MV-4-11 (cell line): ENCODE data around the gene TSPAN31.
A peak's percentile ranks its signal among the peaks of the same experiment; 100 is the strongest.

Experiments
- DNase-seq: peaks from one replicate; lab custom pipeline; 2025; lab: John Stamatoyannopoulos, UW

TSPAN31 gene

DNA sequence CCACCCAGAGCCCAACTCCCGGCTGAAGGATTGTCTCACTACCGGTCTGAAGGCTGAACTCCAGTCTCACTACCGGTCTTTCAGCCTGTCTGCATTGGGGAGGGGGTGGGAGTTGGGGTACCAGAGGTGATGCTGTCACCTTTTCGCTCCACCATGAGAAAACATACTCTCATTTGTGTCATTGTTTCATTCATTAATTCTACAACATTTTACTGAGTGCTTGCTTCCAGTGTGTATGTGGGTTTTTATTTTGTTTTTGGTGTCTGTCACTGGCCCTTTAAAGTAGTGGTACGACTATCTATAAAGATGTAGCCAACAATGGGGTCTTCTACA is 7.8 kb downstream of the TSPAN31 start:
- DNase-seq = no peak

DNA sequence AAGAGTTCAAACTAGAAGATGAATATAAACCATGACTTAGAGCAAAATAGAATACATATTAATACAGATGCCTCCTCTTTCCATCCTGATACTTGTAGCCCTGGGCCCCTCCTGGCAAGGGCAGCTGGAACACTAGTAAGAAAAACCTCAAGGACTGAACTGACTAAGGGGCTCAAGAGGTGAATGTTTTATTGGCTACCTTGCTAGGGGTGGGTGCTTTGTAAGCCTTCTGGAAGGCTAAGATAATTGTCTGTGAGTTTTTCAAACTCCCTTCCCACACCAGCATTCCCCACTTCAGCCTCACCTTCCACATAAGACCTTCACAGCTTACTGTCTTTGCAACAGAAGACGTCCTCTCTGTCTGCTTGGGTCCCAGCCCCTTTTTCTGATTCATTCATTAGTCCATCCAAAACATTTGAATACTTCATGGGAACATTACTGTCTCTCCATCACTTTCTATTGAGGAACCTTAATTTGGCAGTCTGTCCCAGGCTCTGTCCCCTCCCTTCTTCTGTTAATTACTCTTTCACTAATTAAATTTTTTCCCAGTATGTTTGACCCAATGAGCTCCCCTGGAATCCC is 9.0 kb downstream of the TSPAN31 start:
- no peak for DNase-seq

DNA sequence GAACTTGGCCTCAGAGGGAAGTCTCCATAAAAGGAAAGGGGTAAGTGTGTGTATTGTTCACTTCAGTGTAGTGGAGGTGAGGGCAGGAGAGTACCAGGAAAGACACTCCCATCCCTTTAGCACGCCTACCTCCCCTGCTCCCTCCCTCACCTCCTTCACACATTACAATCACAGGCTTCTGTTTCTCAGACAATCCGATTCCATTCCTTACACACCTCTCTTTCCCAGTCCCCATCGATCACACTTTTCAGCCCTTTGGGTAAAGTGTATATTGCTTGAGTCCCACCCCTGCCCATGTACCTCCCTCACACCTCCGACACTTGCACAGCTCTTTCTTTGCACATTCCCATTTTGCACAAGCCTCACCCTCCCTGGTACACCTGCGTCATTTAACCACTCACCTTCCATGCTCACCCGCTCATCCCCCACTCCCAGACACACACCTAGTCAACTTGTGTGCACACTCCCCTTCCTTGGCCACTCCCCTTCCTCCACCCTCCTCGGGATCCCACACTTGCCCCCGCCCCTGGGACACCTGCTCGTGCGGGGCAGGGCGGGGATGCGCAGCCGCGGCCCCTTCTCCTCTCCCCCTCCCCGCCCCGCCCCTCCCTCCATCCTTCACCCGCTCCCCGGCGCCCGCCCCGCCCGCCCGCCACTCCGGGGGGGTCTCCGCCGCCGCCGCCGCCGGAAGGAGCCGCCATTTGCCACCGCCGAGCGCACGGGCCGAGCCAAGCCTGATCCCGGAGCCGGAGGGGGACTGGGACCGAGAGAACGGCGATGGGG is 9.8 kb downstream of the TSPAN31 start, which contains the start of gene MARCHF9:
Gene MARCHF9 (plus strand): TSS at position 693 of the 783 bp plus-strand sequence. CDS start 426 bp downstream, outside the sequence.
- no peak for DNase-seq

GRCh38 chr12:57755194-57755453 is 10.3 kb downstream of the TSPAN31 start:
- no peak for DNase-seq

DNA sequence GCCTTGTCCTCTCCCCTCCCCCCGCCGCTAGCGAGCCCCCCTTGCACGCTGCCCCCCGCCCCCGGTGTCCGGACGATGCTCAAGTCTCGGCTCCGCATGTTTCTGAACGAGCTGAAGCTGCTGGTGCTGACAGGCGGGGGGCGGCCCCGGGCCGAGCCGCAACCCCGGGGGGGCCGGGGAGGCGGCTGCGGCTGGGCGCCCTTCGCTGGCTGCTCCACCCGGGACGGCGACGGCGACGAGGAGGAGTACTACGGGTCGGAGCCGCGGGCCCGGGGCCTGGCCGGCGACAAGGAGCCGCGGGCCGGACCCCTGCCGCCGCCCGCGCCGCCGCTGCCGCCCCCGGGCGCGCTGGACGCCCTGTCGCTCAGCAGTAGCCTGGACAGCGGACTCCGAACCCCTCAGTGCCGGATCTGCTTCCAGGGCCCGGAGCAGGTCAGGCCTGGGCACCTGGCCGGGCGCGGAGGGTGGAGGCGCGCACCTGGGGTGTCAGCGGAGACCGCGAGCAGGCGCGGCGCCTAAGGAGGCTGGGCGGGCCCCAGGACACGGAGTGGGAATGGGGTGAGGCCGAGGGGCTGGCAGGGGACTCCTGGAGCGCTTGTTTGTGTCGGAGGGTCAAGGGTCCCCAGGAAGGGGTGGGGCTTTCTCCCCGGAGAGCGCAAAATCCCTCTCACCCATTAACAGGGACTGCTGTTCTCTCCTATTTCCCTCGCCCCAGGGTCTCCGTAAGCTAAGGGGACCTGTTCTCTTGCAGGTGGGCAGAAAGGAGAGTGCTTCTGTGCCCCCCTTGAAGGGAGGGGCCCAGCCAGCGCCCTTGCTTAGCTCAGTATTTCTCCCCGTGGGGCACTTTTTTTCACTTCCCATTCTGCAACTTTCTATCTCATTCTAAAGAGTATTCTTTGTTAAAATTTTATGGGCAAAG is 10.9 kb downstream of the TSPAN31 start:
- peak; percentile 53 for DNase-seq

- peak; percentile 53 for DNase-seq
These were observed 11.8 kb downstream of the TSPAN31 start for GRCh38 chr12:57756406-57757341.

- no peak for DNase-seq
These were observed 12.9 kb downstream of the TSPAN31 start for GRCh38 chr12:57757771-57758170.

DNA sequence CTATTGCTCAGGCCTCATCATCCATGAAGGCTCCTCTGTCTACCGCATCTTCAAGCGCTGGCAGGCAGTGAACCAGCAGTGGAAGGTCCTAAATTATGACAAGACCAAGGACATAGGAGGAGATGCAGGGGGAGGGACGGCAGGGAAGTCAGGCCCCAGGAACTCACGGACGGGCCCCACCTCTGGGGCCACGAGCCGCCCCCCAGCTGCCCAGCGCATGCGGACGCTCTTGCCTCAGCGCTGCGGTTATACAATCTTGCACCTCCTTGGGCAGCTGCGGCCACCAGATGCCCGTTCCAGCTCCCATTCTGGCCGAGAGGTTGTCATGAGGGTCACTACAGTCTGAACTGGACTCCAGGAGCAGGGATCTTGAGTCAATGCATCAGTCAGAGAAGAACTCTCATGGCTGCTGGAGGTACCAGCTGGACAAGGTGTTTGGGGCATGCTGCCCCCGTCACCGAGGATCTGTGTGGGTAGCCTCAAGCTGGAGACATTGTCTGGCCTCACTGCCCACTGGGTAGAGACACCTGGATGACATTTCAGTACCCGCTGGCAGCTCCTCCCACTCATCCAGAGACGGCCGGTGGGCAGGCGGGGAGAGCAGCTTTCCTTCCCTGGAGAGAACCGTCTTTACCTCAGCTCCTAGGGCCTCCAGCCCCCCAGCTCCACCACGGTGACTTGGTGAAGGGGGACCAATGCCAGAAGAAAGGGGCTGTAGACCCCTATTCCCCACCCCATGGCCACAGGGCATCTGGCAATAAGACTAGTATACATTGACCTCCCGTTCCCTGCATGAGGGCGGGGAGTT is 13.9 kb downstream of the TSPAN31 start:
- no peak for DNase-seq

GRCh38 chr12:57759360-57759980 is 14.6 kb downstream of the TSPAN31 start:
- DNase-seq = no peak

DNA sequence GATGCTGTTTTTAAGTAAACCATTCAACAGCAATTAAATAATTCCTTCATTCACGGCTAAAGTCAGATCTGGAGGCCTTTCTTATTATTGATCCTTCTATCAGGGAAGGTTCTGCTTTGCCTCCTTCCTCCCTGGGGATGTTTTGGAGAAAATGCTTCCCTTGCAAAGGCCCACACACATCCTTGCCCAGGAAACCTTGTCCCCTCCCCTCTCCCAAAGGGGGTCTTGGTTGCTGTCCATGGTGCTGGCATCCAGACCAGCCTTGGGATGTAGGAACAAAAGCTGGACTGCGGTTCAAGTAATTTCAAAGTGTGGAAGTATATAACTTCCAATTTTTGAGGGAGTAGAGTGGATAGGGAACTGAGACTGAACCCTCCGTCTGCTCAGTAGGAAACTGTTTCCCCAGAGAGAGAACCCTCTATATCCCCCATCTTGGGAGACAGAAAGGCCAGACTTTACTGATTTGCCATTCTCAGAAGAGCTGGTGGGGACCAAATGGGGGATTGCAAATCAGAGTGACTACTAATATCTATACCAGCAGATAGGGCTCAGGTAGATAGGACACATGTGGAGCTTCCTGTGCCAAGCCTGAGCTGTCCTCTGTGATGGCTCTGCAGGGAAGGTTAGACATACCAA is 15.6 kb downstream of the TSPAN31 start:
- no peak for DNase-seq

- no peak for DNase-seq
These were observed 16.7 kb downstream of the TSPAN31 start for GRCh38 chr12:57761391-57761998.

DNA sequence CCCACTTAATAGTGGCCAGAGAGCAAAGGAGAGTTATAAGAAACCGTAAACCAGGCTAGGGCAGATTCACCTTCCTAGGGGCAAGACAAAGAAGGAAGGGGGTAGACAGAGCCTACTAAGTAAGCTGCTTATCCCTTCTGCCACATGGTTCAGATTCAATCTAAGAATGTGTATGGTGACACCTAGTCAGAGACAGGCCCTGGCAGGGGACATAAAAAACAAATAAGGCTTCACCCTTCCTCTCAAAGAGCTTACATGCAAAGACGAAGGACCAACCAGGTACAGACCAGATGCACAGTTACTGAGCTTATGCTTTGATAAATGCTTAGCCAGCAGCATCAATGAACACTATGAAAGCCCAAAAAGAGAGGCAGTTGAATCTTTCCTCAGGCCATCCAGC is 17.6 kb downstream of the TSPAN31 start:
- no peak for DNase-seq

GRCh38 chr12:57763881-57764661 is 19.2 kb downstream of the TSPAN31 start:
- no peak for DNase-seq

DNA sequence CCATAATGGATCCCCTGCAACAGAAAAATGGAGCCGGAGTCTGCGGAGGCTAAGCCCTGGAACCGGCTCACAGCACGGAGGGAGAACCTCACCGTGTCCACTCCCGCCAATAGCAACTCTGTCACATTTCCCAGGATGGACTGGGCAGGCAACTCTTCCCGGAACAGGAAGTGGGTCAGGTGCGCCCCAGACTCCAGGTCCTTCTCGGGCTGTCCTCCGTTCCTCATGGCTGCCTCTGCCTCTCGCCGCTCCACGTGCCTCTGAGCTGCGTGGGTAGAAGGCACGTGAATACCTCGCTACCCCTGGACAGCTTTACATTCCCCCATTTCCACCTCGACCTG is 19.8 kb downstream of the TSPAN31 start:
- DNase-seq = no peak

DNA sequence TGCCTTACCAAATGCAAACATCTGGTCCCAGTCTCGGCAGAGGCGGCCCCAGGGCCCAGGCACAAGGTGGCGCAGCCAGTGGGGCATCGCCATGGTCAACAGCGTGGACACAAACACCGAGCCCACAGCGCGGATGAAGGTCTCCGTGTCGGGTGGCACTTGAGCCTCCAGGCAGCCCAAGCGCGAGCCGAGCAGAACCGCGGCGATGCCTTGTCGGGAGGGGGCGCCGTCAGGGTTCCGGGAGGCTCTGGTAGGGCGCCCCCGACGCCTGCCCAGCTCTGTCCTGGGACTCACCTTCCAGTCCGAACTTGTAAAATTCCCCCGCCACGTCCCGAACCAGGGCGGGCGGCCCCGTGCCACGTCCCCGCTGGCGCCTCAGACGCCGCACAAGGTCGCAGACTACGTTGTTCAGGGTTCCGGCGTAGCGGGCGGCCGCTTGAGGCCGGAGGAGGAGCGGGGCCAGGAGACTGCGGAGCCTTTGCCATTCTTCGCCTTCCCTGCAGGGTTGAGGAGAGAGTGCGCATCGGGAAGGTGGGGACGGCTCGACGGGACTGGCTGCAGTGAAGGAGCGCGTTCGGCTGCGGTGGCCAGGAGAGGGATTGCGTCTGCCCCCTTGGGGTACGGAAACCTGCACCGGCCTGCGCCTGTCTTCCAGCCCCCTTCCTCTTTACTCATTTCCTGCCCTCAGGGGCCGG is 20.3 kb downstream of the TSPAN31 start:
- no peak for DNase-seq

DNA sequence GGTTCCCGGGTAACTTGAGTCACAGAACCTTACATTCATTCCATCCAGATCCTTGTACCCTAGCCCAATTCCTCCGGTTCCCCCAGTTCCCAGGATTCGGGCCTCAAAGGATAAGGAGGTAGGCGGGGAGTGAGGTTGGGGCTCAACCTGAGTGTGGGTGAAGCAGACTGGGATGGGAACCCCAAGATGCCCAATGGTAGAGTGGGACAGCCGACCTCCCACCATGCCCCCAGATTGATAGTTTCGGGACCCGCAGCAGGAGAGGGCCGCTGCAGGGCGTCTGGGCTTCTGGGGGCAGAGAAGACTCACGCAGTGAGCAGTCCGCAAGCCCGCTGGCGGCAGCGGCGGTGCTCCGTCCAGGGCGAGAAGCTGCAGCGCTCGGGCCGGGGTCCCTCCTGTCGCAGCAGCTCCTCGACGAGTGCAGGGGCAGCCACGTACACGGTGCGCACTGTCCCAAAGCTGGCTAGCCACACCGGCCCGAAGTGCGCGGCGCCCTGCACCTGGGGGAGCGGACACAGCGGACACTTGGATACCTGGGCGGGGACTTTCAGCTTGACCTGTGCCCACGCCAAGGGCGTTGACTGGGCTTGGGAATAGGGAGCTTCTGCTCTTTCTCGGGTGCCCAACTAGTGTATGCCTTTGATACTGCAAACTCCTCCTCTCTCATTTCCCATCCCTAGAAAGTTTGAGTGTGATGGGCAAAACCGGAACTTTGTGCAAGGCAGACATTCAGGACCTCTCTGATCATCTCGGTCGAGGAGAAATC is 21.0 kb downstream of the TSPAN31 start:
- DNase-seq = no peak

GRCh38 chr12:57766464-57767304 is 21.8 kb downstream of the TSPAN31 start, which contains the start of gene CYP27B1:
Gene CYP27B1, minus strand, starts transcription at chr12:57767078. Its CDS starts 37 bp downstream, at chr12:57767041.
- DNase-seq = peak; percentile 19
